NOMO-1 treated with dmso at 0.1 percent for 144 hours (cell line): ENCODE measurements around the gene ABTB1.

ENCODE experiments used
- DNase-seq: peaks from one replicate; lab custom pipeline; 2025; ENCODE audit not compliant: unreplicated experiment; lab: John Stamatoyannopoulos, UW

The ABTB1 gene

DNA sequence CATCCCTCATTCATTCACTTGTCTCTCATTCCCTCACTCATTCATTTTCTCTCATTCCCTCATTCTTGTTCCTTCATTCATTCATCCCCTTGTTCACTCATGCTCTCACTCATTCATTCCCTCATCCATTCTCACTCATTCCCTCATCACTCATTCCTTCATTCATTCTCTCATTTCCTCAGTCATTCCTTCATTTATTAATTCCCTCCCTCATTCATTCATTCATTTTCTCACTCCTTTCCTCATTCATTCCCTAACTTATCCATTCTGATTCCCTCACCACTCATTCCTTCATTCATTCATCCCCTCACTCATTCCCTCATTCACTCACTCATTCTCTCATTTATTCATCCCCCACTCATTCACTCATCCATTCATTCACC, 13.8 kb downstream of the ABTB1 start:
- no peak for DNase-seq

DNA sequence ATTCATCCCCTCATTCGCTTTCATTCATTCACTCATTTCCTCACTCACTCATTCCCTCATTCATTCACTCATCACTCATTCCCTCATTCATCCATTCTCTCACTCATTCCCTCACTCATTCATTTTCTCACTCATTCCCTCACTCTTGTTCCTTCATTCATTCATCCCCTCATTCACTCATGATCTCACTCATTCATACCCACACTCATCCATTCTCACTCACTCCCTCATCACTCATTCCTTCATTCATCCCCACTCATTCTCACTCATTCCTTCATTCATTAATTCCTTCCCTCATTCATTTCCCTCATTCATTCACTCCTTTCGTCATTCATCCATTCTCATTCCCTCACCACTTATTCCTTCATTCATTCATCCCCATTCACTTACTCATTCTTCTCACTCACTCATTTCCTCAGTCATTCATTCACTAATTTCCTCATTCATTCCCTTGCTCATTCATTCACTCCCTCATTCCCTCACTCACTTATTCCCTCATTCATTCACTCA, 14.5 kb downstream of the ABTB1 start:
- no peak for DNase-seq

DNA sequence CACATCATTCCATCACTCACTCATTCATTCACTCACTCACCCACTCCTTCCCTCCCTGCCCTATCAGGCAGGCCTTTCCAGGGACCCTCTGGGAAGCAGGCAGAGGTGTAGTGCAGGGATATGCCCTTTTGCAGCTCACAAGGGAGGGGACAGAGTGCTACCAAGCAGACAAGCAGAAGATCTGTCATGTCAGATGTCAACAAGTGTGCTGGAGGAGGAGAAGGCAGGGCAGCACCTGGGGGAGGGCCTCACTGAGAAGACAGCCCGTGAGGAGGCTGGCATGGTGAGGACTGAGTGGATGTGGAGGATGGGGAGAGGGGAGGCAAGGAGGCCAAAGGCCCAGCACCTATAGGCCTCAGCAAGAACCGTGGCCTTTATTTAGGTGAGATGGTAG, 15.3 kb downstream of the ABTB1 start:
- no peak for DNase-seq

DNA sequence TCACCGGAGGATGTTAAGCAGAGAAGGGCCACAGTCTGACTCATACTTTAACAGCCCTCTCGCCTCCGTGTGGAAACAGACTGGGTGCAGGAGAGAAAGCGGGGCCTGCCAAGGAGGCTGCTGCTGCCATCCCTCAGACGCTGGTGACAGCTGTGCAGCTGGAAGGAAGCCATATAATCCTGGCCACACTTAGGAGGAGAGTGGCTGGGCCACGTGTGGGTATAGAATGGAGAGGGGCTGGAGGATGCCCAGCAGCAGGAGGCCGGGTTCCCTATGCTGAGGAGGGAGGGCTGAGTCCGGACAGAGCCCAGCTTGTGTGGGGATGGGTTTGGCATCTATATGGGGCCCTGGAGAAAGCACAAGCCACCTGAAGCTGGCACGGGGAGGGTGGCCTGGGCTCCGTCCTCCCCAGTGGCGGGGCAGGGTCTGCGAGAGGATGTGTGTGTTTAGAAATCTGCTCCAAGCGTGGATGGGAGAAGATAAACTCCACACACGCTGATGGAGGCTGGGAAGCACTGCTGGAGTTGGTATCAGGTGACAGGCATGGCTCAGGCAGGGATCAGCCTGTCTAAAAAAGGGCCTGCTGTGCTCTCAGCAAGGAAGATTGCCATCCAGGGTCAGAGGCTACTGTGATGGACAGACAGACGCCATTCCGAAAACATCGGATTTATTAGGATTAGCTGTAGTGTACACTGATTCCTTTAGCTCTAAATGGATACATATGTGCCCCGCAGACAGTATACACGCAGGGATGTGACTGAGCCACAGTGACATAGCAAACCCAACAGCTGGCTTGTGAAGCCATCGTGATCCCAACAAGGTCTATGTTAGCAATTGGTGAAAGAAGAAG, 15.9 kb downstream of the ABTB1 start:
- no peak for DNase-seq

DNA sequence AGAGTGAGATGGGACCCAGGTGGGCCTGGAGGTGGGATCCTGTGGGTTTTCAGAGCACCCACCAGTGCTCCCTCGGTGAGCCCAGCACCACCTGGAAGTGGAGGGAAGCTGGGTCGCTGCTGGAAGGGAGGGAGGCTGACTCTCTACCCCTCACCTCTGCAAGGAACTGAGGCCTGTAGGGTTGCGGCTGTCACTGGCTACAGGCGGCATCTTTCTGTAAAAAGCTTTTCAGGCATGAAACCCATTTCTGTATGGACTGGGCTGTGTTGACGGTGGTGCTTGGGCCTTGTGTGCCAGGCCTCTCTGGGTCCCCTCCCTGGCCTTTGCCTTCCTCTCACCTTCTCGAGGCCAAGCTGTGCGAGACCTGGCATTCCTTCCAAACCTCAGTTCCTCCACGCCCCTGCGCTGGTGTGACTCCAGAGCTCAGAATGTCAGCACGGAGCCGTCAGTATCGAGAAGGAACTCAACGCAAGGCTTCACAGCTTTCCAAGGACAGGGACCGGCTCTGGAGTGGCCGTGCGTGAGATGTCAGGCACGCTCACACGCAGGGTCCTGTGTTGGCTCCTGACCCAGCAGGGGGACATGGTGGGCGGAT, 16.6 kb downstream of the ABTB1 start:
- DNase-seq = no peak

DNA sequence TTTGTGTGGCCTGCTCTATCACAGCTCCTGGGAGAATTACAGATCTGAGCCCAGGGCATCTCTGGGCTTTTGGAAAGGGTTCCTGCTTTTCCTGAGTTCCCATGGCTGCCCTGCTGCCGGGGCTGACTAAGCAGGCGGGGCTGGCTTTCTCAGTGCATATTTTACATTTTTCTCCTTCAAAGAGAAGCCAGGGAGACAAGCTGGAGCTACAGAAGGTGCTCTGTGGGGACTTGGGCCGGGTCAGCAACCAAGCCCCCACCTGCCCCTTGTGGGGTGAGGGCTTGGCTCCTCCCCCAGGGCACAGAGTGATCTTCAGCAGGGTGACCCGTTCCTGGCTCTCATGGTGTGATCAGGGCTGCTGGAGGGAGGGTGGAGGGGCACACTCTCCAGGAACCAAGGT, 17.4 kb downstream of the ABTB1 start:
- DNase-seq = no peak

DNA sequence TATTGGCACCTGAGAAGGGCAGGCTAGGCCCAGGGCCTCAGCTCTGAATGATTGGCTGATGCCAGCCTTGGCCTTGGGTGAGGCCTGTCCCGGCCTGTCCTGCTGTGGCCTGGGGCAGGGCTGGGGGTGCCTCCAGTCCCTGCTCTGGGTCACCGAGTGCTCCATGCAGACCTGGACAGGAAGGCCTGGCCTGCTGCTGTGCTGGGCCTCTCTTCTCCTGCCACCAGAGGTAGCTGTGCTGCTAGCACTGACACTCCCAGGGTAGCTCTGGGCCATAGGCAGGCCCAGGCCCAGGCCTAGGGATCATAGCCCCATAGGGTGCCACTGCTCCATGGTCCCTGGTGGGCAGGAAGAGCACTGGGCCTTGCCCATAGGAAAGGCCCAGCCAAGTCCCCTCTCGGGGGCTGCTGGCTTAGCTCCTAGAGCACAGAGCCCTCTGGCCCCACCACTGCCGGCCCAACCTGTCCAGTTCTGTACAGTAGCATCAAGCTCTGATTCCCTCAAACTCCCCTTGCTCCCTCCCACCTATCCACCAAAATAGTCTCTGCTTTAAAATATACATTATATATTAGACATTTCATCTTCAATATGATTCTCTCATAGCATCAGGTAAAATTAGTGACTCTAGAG, 18.2 kb downstream of the ABTB1 start:
- DNase-seq = no peak

DNA sequence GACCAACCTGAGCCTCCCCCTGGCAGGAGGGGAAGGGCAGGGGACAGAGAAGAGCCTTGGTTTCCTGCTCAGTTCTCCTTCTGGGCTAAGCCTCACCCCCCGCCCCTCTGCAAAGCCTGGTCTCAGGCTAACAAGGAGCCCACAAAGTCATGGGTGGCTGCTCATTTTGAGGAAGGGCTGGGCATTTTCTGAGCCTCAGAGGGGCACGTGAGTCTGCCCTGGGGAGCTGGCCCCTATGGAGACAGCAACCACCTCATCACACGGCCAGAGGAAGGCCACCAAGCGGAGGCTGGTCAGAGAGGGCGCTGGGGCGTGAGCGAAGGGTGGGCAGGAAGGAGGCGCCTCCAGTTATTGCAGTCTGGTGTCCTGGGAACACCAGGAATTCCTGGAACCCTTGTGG, 18.7 kb downstream of the ABTB1 start:
- DNase-seq = no peak

DNA sequence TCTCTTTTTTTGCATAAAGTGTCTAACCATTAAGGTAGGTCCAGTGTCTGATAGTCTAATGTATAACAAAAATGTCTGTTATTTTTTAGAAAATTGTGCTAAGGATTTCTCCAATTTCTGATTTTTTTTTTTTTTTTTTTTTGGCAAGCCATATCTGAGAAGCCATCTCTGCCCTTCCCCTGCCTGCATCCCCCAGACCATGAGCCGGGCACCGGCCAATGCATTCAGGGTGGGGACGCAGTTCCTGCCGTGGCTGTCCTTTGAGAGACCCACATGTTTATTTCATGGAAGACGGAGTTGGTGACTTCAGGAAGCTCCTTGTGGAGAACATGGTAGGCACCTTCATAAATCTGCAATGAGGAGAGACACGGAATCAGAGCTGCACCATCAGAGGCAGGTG, 19.2 kb downstream of the ABTB1 start:
- DNase-seq = no peak

DNA sequence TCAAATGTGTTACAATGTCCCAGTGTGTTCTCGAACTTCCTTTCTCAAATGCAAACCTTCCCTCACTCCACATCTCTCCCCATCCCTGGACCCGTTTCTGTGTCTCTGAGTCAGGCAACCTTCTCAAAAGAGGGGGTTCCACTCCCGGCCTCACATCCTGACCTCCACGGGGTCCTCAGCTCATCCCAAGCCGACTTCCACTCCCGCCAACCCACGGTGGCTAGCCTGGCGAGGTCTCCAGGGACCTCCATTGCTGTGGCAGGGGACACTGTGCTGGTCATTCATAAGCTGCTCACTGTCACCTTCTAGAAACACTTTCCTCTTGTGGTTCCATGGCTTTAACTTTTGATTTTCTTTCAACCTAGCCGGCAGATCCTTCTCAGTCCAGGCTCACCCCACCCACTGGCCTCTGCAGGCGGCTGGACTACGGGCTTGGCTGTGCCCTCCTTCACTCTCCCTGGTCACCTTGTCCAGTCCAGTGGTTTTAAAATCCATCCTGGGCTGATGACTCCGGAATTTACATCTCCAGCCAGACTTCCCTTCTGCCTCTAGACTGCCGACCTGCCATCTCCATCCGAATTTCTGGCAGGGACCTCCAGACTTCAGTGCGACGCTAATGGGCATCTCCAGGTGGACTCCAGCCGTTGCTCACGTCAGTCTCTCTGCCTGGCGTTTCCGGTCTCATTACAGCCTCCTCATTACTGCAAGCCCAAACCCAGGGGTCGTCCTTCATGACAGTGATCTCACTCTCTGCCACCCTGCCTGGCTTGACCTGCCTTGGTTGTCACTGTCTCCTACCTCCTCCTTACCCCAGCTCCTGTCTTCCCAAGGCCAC, 20.0 kb downstream of the ABTB1 start:
- DNase-seq = no peak

DNA sequence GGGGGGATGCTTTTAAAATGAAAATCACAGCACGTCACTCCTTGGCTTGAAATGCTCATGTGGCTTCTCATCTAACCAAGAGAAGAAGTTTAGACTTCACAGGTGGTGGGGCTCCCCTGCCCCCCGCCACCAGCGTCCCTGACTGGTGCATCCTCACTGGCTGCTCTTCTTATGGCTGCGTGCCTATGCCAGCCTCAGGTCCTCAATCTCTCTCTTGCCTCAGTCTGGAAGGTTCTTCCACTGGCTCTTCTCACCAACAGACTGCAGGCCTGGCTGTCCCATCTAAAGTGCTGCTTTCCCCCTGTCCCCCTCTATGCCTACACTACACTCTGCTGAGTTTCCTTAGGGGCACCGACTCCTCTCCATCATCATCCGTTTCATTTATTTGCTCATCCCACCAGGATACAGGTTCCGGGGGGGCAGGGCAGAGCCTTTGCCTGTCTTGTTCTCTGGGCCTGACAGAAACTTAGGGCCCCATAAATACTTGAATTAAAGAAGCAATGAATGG, 20.6 kb downstream of the ABTB1 start:
- no peak for DNase-seq

DNA sequence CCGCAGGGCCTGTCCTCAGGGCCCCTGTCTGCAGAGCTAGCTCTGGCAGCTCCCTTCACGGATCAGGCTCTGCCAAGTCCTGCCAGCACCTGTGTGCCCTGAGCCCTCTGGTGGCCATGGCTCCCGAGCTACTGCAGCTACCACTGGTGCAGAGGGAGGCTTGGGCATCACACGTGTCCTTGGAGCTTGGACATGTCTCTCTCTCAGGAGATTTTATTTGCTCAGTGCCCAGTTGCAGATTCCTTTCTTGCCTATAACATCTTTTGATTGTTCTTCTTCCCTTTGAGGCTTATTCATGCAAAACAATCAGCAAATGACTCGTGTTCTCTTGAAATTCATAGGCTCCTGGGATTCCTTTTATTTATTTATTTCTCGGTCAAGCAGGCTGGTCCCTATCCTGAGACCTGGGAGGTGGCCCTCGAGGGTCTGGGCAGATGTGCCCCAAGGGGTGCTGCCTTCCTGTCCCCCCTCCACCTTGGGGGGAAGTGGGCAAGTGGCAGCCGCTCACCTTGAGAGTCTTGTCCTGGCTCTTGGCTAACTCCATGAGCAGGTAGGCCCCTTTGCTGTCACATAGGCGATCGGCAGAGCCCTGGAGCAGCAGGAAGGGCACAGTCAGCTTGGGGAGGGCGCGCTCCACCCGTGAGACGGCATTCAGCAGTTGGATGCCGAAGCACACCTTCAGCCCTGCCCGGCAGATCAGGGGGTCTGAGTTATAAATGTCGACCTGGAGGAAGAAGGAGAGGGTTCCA, 21.9 kb downstream of the ABTB1 start:
- peak; percentile 15 for DNase-seq

DNA sequence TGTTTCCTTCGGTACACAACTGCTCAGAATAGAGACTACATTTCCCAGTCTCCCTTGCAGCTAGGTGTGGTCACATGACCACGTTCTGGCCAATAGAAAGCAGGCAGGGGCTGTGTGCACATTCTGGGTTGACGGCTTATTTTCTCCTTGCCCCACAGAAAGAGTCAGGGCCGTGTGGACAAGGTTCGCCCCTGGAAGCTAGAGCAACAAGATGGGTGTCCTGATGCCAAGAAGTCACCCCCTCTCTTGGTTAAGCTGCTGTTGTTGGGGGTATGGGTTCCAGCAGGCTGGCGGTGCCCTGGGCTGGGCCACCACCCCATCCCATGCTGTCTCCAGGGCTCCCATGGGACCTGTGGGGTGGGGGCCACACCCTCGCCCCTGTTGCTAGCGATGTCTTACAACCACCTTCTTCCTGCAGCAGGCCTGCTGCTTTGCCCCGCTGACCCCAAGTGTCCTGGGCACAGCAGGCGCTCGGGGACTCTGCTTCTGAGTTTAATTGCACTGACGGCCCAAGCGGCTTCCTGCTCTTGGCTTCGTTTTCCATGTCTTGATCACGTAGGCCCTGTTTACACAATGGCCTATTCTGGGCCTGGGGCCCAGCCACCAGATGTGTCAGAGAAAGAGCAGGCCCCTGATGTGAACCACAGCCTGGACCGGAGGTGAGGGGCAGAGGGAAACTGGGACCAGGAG, 24.9 kb downstream of the ABTB1 start:
- DNase-seq = peak; percentile 62

DNA sequence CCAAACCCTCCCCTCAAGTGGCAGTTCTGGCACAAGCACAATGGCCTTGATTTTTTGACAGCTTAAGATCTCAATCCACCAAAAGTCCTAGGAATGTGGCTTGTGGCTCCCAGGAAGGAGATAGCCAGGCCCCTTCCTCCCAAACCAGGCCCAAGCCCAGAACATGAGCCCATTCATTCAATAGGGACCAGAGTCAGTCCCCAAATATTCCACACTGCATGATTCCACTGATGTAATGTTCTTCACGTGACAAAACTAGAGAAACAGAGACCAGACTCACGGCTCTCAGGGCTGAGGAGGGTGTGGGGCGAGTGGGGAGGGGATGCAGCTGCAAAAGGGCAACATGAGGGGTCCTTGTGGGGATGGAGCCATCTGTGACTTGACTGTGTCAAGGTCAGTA, 25.5 kb downstream of the ABTB1 start:
- DNase-seq = no peak

DNA sequence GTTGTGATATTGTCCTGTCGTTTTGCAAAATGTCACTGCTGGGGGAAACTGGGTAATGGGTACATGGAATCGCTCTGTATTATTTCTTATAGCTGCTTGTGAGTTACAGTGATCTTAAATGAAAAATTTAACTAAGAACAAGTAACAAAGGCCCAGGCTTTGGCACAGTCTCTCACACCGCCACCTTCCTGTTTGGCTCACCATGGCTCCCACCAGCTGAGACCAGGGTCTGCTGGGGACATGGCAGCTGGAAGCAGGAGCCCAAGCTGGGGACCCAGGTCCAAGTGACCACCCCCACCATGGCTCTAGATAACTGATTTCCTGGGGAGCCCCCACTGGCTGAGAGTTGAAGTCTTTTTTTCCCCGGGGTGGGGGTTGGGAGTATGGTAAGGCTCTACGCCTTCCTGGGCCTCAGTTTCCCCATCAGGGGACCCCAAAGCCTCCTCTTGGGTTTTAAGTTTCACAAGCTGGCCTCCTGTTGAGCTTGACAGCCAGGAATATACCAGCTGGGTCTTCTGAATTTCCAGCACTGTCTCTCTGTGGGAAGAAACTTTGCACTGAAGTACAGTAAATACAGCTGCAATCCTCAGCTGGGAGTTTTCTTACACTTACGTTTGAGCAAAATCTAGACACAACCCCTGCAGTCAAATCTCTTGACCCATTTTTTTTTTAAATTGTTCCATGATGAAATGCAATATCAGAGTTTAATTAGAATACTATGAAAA, 26.1 kb downstream of the ABTB1 start:
- DNase-seq = no peak

DNA sequence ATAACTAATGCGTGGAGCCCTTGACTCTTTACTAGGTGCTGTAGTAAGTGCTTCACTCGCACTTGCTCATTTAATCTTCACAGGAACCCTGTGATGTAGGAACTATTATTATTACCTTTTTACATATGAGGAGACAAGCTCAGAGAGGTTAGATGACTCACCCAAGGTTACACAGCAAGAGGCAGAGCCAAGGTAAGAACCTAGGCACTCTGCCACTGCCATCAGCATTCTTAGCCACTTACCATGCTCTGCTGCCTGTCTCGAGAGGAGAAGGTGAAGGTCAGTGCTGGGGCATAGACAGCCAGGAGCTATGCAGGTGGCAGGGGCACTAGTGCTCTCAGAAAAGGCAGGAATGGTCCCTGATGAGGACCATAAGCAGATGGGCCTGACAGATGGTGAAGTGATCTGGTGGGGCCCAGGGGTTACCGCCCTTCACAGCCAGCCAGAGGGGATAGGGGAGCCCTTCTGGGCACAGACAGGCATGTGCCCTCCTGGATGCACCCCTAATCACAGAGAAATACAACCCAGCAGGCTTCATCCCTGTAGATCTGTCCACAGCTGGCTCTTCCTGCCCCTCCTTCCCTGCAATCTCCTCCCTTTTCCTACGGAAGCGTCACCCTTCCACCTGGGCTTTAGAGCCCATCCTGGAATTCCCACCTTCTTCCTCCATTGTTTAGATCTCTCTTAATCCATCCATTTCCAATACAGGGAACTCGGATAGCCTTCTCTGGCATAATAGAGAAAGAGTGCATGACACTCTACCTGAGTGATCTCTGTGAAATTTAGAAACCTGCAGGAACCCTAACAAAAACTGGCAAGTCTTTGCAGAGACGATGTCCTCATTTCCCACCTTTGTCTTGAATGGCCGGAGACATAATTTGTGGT, 26.9 kb downstream of the ABTB1 start:
- DNase-seq = no peak

DNA sequence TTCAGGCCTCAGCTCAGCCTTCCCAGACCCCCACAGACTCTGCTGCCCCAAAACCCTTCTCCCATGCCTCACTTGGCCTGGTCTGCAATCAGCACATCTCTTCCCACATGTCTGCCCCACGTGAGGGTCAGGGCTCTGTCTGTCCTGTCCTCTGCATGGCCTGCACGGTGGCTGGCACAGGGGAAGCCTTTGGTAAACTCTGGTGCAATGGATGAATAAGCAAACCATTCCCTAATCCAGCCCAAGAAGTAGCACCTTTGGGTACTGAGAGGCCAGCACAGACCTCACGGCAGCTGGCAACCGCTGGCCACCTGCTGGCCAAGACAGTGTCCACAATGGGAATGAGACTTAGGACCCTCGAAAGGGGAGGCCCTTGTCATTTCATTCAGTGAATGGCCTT, 27.7 kb downstream of the ABTB1 start:
- DNase-seq = no peak

DNA sequence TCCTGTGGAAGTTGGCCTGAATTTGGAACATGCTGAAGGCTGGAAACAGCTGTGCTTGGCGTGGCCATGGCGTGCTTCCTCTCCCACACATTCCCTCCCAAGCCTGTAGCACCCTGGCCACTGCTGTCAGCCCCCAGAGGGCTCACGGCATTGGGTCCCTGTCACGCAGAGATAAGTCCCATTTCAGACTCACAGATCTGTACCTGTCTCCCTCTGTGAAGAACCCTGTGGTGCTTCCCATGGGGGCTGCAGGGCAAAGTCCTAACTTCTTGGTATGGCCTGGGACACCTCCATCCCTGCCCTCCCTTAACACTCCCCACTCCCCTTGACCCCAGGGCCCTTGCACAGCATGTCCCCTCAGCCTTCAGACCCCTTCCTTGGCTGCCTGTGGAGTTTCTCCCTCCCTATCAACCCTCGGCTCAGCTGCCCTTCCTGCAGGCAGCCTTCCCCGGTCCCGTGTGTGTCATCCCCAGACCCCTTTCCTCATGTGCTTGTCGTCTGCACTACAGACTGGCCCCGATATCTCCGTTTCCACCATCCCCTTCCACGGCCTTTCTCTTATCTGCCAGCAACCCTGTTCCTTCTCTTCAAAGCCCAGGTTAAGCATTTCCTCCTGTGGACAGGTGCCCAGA, 28.6 kb downstream of the ABTB1 start:
- no peak for DNase-seq
